ENCODE results near the gene OR56A5. TPM values are rescaled to one million over a fixed set of nuclear protein-coding genes. Genes with fewer than 3 reads are reported as not detected.

Gene OR56A5
- total RNA-seq = not detected in 2 replicates

DNA sequence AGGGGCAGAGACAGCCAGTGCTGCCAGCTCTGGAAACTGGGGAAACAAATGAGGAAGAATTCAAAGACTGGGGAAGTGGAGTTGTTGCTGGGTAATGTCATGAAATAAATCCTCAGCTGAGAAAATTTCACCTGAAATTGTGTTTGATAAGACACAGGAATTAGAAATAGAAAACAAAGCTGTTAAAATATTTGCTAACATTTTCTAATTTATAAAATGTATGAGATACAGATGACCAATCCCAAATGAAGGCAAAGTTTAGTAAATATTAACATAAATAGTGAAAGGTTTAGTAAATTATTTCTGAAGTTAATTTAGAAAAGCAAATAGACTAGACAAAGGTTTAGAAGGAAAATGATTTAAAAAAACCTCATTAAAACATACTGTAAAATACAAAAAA, at the start of gene OR56A5:
OR56A5 (minus strand) TSS at position 101 of the 400 bp plus-strand sequence; CDS start at position 101, 0 bp downstream.

DNA sequence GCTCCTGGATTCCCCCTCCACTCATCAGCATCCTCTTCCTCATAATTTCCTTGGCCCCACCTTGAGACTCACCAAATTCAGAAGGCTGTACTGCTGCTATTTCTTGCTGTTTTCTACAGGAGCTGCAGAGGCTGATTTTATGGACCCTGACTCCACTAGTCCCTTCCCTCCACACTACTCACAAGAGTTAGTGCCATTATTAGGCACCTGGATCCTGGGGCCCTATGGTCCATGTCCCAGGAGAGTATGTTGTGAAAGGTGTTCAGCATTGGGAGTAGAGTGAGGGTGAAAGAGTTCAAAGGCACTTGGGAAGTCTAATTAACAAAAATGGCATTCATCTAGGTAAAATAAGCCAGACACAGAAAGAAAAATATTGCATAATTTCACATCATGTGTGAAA, 38.6 kb upstream of the OR56A5 start, which contains the start of gene OR56A4:
OR56A4 (minus strand) TSS at position 101 of the 400 bp plus-strand sequence. CDS start 3,954 bp downstream, outside the sequence.

DNA sequence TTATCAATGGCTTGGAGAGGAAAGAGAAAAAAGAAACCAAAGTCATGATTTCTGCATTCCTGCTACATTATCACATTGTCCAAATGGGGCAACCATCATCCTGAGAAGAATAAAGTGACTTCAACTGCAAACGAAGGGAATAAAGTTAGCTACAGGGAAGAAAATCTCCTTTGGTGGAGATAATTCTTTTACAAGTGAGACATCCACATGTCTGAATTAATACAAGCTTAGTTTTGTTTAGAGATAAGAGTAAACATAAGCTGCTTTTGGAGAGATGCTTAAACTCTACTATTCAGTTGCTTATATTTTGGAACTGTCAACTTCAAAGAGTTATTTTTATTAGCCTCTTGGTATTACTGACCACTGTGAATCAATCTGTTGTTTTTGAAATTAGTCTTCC, 18.6 kb upstream of the OR56A5 start, which contains the start of gene OR52L1:
OR52L1 (minus strand) TSS at position 101 of the 400 bp plus-strand sequence; CDS start at position 46, 55 bp downstream.

GRCh38 chr11:5941951-5942350, 26.3 kb downstream of the OR56A5 start, which contains the start of gene OR56A3:
Gene OR56A3, plus strand, starts transcription at chr11:5942251. Its CDS starts 5,096 bp downstream, at chr11:5947347.

Other genes with a start within 250 kb of the OR56A5 start
- not detected in 2 replicates for gene OR56B1, start 232.0 kb downstream of the OR56A5 start, total RNA-seq
- gene OR52N4, start 214.3 kb downstream of the OR56A5 start, total RNA-seq = not detected in 2 replicates
- not detected in 2 replicates for gene OR52N5, start 185.1 kb downstream of the OR56A5 start, total RNA-seq
- gene OR52N1, start 177.2 kb downstream of the OR56A5 start, total RNA-seq = not detected in 2 replicates
- gene OR52N2, start 159.6 kb downstream of the OR56A5 start, total RNA-seq = not detected in 2 replicates
- not detected in 2 replicates for gene OR52E6, start 126.6 kb downstream of the OR56A5 start, total RNA-seq
- gene OR52E8, start 110.8 kb downstream of the OR56A5 start, total RNA-seq = not detected in 2 replicates
- not detected in 2 replicates for gene OR52E4, start 87.9 kb downstream of the OR56A5 start, total RNA-seq
- not detected in 2 replicates for gene OR52E5, start 75.3 kb downstream of the OR56A5 start, total RNA-seq
- gene OR56A3, start 26.2 kb downstream of the OR56A5 start, total RNA-seq = not detected in 2 replicates
- not detected in 2 replicates for gene OR52L1, start 18.5 kb upstream of the OR56A5 start, total RNA-seq
- not detected in 2 replicates for gene OR56A4, start 38.5 kb upstream of the OR56A5 start, total RNA-seq
- gene OR56A1, start 62.3 kb upstream of the OR56A5 start, total RNA-seq = not detected in 2 replicates
- gene OR56B4, start 139.2 kb upstream of the OR56A5 start, total RNA-seq = not detected in 2 replicates
- not detected in 2 replicates for gene OR52B2, start 201.8 kb upstream of the OR56A5 start, total RNA-seq
- gene OR52W1, start 230.7 kb upstream of the OR56A5 start, total RNA-seq = not detected in 2 replicates
- not detected in 2 replicates for gene C11orf42, start 237.1 kb upstream of the OR56A5 start, total RNA-seq

Measured in hair follicular keratinocyte (primary cell).